PFSK-1 (cell line): Measurements from ENCODE around the gene GRID1.

Source experiments
- FOXP2 ChIP-seq: optimal IDR thresholded peaks from 2 replicates; pipeline ENCODE3; 2011; ENCODE audit warnings: borderline replicate concordance, control low read depth, inconsistent platforms; ENCODE audit not compliant: insufficient read depth; ENCODE audit errors: extremely low read length, extremely low read depth
- POLR2AphosphoS5 ChIP-seq: IDR thresholded peaks from 2 replicates; pipeline ENCODE4 v1.6.1; 2012; ENCODE audit warnings: low read depth, mild to moderate bottlenecking, control low read depth, low read length, moderate library complexity
- SIN3A ChIP-seq: IDR thresholded peaks from 2 replicates; pipeline ENCODE4 v1.6.1; 2012; ENCODE audit warnings: mild to moderate bottlenecking, low read length, moderate library complexity, borderline replicate concordance; ENCODE audit not compliant: insufficient read depth
- TAF1 ChIP-seq: IDR thresholded peaks from 2 replicates; pipeline ENCODE4 v1.6.1; 2012; ENCODE audit warnings: low read length, control low read depth, borderline replicate concordance; ENCODE audit not compliant: insufficient read depth
- TF ChIP-seq, protein P1 (sequence below), 2 experiments: IDR thresholded peaks; 2 replicates each; pipeline versions ENCODE4 v1.6.1 to v1.8.0; 2011 to 2012; ENCODE audit warnings: low read depth in 2 of 2, low read length in 2 of 2, control low read depth in 1 of 2, inconsistent platforms in 1 of 2, mild to moderate bottlenecking in 1 of 2, moderate library complexity in 1 of 2; ENCODE audit not compliant: insufficient read depth in 1 of 2

The GRID1 gene

DNA sequence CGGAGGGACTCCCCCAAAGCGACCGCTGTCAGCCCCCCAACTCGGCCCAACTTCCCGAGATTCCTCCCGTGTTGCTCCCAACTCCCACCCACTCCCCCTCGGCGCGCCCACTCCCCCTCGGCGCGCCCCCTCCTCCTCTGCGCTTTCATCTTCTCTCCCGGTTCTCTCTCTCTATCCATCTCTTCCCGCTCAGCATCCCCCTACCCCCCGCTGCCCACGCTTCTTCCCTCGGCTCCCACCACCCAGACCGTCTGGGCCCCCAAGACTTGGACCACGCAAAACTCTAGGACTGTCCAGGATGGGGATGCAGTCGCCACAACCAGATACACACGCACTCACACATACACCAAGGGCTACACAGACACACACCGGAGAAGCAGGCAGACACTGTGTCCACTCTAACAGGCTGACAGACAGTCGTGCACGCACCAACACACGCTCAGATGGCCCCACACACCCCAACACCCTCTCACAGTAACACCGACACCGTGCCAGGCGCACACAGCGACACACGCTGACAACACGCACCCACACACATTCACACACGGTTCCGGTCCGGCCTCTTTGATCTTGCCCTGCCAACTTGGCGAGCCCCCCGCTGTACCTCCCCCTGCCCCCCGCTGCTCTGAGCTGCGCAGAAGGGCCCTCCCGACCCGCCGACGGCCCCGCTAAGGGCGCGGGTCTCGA is 1.1 kb downstream of the GRID1 start:
- TF ChIP-seq TAF1 (no peak), SIN3A (no peak), FOXP2 (no peak), POLR2AphosphoS5 (no peak)
- TF ChIP-seq, protein P1, sequence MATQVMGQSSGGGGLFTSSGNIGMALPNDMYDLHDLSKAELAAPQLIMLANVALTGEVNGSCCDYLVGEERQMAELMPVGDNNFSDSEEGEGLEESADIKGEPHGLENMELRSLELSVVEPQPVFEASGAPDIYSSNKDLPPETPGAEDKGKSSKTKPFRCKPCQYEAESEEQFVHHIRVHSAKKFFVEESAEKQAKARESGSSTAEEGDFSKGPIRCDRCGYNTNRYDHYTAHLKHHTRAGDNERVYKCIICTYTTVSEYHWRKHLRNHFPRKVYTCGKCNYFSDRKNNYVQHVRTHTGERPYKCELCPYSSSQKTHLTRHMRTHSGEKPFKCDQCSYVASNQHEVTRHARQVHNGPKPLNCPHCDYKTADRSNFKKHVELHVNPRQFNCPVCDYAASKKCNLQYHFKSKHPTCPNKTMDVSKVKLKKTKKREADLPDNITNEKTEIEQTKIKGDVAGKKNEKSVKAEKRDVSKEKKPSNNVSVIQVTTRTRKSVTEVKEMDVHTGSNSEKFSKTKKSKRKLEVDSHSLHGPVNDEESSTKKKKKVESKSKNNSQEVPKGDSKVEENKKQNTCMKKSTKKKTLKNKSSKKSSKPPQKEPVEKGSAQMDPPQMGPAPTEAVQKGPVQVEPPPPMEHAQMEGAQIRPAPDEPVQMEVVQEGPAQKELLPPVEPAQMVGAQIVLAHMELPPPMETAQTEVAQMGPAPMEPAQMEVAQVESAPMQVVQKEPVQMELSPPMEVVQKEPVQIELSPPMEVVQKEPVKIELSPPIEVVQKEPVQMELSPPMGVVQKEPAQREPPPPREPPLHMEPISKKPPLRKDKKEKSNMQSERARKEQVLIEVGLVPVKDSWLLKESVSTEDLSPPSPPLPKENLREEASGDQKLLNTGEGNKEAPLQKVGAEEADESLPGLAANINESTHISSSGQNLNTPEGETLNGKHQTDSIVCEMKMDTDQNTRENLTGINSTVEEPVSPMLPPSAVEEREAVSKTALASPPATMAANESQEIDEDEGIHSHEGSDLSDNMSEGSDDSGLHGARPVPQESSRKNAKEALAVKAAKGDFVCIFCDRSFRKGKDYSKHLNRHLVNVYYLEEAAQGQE (IDR thresholded peaks at IDR 0.05; ENCODE audit: insufficient read depth in 1 of 2, low read depth in 2 of 2, low read length in 2 of 2): no peak

DNA sequence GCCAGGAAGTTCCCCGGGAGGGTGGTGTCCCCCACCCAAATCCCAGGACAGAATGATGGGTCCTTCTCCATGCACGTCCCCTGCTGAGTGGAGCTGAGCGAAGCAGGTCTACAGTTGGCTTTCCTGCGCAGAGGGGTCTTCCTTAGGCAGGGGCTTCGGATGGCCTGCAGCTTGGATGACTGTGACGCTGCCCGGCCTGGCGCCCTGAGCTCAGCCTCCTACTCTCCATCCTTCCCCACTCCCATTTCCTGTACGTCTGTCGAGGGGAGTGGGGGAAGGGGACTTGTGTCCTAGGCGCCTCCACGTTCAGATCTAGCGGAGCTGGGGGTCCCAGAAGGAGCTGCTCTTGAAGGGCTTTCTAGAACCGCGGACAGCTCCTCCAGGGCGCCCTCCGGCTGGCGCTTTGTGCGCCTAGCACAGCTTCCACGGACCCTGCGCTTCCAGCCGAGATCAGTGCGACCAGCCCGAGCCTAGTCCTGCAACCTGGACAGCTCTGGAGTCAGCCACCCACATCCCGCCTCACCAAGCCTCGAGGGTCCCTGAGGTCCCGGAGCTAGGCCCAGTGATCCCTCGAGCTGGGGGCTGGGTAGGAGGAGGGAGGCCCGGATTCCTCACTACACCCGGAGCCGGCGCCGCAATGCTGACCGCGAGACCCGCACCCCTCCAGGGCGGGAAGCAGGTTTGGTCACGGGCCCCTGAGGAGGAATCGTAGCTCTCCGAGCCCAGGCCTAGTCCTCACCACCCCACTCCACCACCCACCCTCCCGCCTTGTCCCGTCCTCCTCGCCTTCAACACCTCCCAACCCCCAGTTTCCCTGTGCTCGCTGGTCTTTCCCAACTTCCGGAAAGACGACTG is 1.9 kb downstream of the GRID1 start:
- no peak for TF ChIP-seq POLR2AphosphoS5
- TF ChIP-seq, protein P1 (IDR thresholded peaks at IDR 0.05; ENCODE audit: insufficient read depth in 1 of 2, low read depth in 2 of 2, low read length in 2 of 2): peak; percentile 61 to 87; a peak in 3 of 4 replicates

DNA sequence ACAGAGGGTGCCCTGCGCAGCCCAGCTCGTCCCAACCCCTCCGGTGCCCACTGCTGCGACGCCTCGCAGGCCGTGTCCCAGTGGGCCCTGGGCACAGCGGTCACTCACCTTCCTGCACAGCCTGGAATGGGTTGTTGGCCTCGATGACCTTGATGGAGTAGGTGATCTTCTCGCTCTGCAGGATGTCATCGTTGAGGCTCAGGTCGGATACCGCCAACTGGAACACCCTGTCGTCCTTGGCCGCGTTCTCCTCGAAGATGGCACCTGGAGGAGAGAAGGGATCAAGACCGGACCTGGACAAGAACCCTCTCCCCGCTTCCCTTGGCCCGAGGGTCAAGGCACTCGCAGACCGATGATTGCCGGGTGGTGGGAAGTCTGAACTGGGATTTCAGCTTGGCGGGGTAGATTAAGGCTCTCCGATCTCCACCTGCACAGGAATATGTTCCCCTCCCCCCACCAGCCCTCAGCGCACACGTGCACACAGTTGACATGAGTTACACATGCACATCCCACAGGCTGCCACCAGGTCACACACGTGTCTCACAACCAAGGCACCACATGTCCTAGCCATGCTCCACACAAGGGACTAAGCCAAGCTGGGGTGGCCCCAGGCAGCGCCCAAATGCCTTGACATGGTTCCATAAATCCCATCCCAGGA is 2.6 kb downstream of the GRID1 start:
- TF ChIP-seq FOXP2 (no peak), POLR2AphosphoS5 (no peak), TAF1 (no peak), SIN3A (no peak)
- TF ChIP-seq, protein P1 (IDR thresholded peaks at IDR 0.05; ENCODE audit: insufficient read depth in 1 of 2, low read depth in 2 of 2, low read length in 2 of 2): no peak

DNA sequence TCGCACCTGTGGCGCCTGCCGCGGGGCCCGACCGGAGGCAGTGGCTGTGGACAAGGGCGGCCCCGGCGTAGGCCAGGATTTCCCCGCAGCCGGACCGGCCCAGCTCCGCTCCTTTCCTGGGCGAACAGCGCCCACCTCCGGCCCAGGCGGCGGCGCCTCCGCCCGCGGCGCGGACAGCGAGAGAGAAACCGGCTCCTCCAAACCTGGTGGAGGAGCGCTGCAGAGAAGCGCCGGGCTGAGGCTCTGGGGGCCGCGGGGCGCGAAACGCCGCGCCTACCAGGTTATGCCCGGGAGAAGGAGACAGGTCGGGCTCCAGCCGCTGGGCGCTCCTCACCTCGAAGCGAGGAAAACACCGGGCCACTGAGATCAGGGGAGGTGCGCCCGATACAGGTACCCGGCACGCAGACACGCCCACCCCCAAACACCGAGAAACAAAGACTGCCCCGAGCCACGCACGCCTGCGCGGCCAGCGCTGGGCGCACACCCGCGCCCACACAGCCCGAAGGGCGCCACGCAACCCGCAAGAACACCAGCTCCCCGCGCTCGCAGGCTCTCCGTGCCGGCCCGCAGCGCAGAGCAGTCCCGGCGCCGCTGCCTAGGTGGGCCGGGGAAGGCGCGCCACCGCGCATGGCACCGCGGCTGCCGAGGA is 3.3 kb downstream of the GRID1 start:
- TF ChIP-seq POLR2AphosphoS5 (no peak), SIN3A (no peak), TAF1 (no peak), FOXP2 (no peak)
- TF ChIP-seq, protein P1 (IDR thresholded peaks at IDR 0.05; ENCODE audit: insufficient read depth in 1 of 2, low read depth in 2 of 2, low read length in 2 of 2): no peak
